SKM-1 (cell line): Measurements from ENCODE around the gene STK4.

Experiments
- DNase-seq: peaks from one replicate; lab custom pipeline; 2025; ENCODE audit not compliant: unreplicated experiment; lab: John Stamatoyannopoulos, UW

Gene STK4

DNA sequence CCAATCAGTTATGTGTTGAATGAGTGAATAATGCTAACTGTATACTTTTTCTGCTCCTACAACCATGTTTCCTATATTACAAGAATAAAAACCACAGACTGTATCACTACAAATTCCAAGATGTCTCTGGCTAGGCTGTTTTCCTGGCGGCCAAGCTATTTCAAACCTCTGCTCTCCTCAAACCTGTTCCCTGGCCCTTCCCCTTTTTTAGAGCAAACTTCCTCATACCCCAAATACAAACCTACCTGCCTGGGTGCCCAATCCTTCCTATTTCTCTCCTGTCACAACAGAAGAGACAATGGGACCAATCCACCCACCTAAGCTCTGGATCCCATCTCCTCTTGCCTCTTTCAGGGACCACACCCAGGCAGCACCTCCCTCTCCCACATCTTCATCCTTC, 13.6 kb upstream of the STK4 start:
- DNase-seq, result no peak

GRCh38 chr20:44954211-44954610, 12.1 kb upstream of the STK4 start:
- DNase-seq, result no peak

DNA sequence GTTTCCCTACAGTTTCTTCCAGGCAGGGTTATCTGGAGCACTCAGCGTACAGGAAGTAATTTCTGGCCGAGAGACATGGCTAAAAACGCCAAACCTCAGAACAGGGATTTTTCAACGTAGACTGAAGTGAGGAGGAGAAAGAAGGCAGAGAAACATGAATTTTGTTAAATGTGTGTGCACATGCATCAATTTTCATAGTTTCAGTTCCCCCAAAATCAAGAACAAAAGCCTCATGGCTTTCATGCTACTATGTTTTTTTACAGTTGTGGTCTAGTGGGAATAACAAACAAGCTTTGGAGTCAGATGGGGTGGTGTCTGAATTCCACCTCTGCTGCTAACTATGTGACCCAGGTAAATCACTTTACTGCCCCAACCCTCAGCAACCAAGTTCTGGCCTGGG, 11.0 kb upstream of the STK4 start:
- DNase-seq, result no peak

GRCh38 chr20:44956410-44956809, 9.9 kb upstream of the STK4 start:
- DNase-seq, result no peak

GRCh38 chr20:44958276-44958675, 8.0 kb upstream of the STK4 start:
- DNase-seq, result no peak

DNA sequence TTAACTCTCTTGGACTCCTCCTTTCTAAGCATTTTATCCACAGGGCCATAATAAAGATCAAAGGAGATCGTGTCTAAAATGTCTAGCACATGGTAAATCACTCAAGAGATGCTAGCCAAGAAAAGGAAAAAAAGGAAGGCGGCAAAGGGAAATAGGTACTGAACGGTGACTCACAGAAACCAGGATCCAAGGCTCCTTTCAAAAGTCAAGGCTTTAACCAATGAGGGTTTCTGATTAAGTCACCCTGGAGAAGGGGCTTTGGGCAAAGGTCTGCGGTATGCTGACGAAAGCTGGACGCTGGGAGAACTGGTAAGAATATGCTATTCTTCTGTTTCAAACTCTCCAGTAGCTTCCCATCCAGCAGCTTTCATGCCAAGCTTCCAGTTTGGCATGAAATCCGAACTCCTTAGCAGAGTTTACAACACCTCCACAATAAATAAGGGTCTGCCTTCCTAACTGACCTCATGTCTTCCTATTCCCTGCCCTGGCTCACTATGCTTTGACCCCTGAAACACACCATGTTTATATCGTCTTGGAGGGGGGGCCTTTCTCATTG, 7.2 kb upstream of the STK4 start:
- DNase-seq, result no peak

DNA sequence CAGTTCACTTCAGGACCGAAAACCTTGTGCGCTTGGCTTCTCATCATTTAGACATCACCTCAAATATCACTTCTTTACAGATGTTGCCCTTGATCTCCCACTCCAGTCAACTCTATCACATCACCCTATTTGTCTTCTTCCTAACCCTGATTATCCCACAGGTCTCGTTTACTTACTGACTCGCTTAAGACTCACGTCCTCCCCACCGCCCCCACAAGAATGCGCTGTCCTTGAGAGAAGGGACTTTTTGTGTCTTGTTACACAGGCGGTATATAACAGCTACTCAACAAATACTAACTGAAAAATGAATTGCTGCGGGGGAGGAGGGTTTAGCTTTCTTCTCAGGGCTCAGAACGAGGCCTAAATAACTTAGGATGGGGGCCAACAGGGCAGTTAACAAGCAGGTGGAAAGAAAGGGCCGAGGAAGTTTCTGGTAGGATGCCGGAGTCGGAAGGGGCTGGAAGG, 6.6 kb upstream of the STK4 start:
- DNase-seq, result no peak

GRCh38 chr20:44960103-44960852, 6.0 kb upstream of the STK4 start, which contains the start of gene TOMM34:
Gene TOMM34 (minus strand): TSS chr20:44960397. CDS start chr20:44960333, 64 bp downstream.
- DNase-seq, result peak; percentile 85

DNA sequence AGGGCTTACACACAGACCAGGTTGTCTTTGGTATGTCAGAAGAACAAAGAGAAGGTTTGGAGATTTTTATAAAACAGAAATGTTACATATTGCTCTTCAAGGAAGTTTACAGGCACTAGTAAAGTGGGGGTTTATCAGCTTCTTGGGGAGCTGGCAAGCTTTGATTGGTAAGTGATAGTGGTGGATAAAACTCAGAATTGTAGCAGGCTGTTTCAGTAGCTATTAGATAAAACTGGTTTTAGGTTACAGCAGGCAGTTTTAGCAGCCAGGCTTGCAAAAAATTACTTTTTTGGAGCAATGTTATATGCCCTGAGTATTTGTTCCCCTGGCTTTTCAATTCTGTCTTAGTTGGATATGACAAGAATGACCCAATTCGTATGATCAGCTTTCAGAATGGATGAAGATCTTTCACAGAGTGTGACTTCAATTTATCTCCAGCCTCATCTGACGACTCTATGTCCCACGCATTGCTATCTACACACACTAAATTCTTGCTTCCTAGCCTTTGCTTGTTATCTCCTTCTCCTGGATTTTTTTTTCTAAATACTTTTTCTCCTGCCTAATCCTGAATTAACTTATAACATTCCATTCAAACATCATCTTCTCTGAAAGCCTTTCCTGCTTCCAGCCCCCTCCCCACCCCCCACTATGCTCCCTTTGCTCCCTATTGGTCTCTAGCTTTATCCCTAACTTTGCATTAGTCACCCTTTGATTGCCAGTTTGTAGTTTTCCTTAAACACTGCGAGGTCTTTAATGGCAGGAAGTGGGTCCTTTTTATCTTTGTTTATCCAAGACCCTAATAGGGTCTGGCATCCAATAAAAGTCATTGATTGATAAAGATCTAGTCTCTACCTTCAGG, 5.1 kb upstream of the STK4 start:
- DNase-seq, result no peak

- DNase-seq, result no peak
Observed at GRCh38 chr20:44961870-44962267, 4.4 kb upstream of the STK4 start.

GRCh38 chr20:44962483-44962882, 3.8 kb upstream of the STK4 start:
- DNase-seq, result no peak

GRCh38 chr20:44963325-44964215, 2.7 kb upstream of the STK4 start:
- no peak for DNase-seq

GRCh38 chr20:44965651-44966029, 672 bp upstream of the STK4 start:
- no peak for DNase-seq

DNA sequence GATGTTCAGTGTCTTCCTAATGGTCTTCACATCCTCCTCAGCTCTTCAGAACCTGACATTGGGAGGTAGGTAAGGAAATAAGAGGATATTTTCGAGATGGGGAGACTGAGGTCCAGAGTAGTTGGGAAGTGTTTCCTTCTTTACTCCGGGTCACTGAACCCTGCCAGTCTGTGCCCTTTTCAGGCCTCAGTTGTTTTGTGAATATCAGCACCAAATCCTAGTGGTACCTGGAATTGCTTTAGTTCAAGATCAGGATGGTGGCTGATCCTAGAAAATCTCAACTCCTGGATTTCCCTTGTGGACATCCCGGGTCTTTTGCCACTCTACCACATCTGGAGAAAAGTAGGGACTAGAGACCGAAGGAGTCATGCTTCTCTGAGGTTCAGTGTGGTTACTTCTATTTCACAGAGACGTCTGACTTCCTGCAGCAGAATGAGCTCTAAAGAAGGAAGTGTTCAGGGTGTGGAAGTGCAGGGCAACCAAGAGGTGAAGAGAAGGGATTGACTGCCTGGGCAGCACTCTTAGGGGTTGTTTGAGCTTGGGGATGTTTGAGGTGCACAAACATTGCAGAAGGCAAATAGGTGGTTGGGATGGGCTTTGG, 995 bp downstream of the STK4 start:
- peak; percentile 84 for DNase-seq

- DNase-seq, result no peak
Observed at GRCh38 chr20:44969300-44969894, 3.1 kb downstream of the STK4 start.

DNA sequence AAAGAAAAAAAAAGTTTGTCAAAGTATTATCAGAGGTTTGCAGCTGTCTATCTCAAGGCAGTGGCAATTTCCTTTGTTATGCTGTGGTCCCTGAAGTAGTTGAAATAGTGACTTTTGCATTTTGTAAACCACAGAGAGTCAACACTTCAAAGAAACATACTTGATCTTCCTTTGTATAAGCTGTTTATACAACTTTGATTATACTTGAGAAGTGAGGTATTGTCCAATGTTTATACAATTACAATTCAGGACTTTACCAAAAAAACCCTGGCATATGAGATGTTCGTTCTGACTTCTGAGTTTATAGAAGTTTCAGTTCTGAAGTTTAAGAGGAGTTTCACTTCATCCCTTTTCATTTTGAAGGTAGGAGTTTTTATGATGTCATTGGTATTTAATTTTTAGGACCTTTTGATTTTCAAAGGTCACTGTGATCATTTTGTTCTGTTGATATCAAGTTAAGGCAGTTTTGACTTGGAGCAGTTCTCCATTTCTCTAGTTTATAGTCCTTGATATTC, 4.0 kb downstream of the STK4 start:
- no peak for DNase-seq

- no peak for DNase-seq
Observed at GRCh38 chr20:44973053-44973452, 6.7 kb downstream of the STK4 start.

GRCh38 chr20:44976698-44977097, 10.4 kb downstream of the STK4 start:
- no peak for DNase-seq

DNA sequence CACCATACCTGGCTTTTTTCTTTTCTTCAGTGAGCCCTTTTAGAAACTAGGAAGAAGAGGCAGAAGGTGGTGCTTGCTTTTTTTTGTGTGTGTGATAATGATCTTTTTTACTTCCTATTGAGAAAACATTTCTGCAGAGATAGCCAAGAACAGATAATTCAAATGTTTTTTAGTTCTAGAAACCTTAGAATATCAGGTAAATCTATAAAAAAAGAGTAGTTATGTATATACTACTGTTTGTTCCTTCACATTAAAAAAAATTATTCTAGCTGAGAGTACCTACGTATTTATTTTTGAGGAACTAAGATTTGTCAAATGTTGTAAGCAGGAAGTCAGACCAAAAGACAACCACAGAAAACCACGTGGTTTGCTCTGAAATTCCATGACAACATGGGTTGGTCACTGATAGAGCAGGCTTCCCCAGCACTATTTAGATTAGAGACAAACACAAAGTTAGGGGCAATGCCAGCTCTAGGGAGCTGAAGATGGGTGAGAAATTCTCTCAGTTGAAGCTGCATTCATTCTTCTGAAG, 12.8 kb downstream of the STK4 start:
- DNase-seq, result peak; percentile 84
